Islet of Langerhans (tissue), 1 donor: Measurements from ENCODE around the gene PTGER1.

ENCODE experiments used
- FAIRE-seq: peaks from one replicate; lab custom pipeline; 2011; peaks lifted over from hg19 to GRCh38; lab: Jason Lieb, UNC

Gene PTGER1

GRCh38 chr19:14441041-14441938 lies 33.9 kb downstream of the PTGER1 start:
- no peak for FAIRE-seq

- FAIRE-seq = no peak
Measured at GRCh38 chr19:14440049-14440448, 35.1 kb downstream of the PTGER1 start.

- no peak for FAIRE-seq
Measured at GRCh38 chr19:14439014-14439413, 36.1 kb downstream of the PTGER1 start.

GRCh38 chr19:14437578-14438140 lies 37.5 kb downstream of the PTGER1 start:
- FAIRE-seq = no peak

GRCh38 chr19:14435320-14436050 lies 39.7 kb downstream of the PTGER1 start:
- FAIRE-seq = no peak

GRCh38 chr19:14434543-14435319 lies 40.4 kb downstream of the PTGER1 start:
- no peak for FAIRE-seq

- FAIRE-seq = no peak
Measured at GRCh38 chr19:14433554-14434501, 41.3 kb downstream of the PTGER1 start.

GRCh38 chr19:14432791-14433553 lies 42.2 kb downstream of the PTGER1 start, which contains the start of gene PKN1:
Gene PKN1 (plus strand): TSS chr19:14433306. CDS start chr19:14433522, 216 bp downstream.
- FAIRE-seq = no peak

GRCh38 chr19:14430712-14431111 lies 44.4 kb downstream of the PTGER1 start:
- no peak for FAIRE-seq

GRCh38 chr19:14428882-14429416 lies 46.2 kb downstream of the PTGER1 start:
- FAIRE-seq = no peak

- FAIRE-seq = no peak
Measured at GRCh38 chr19:14427461-14427860, 47.7 kb downstream of the PTGER1 start.

GRCh38 chr19:14425696-14426138 lies 49.4 kb downstream of the PTGER1 start:
- FAIRE-seq = no peak
